ENCODE results near the gene WFS1. TPM values are rescaled to one million over a fixed set of nuclear protein-coding genes. Genes with fewer than 3 reads are reported as not detected.
A peak's percentile ranks its signal among the peaks of the same experiment; 100 is the strongest.

Gene WFS1
- total RNA-seq, 6 donors from 2014 or later = 88.8 to 180 (median 105) TPM

GRCh38 chr4:6325788-6326290, 56.2 kb downstream of the WFS1 start:
- DNase-seq (peak in 1 of 2 donors; percentile 42), ATAC-seq (ENCODE audit: low FRiP score in 2 of 2) (no peak)
- no peaks in the 10 kb centered on the region for H3K36me3 ChIP-seq
- H3K4me3 ChIP-seq = no peak overlapping the region
- no peaks in the 10 kb centered on the region for H3K9me3 ChIP-seq
- TF ChIP-seq EP300 (IDR thresholded peaks at IDR 0.05) (no peak), POLR2AphosphoS5 (IDR thresholded peaks at IDR 0.05) (no peak), POLR2A (IDR thresholded peaks at IDR 0.05) (no peak), CTCF (IDR thresholded peaks at IDR 0.05) (no peak)
- peaks cover 13 to 23% (median 16%) of the 10 kb centered on the region in 4 donors for H3K4me1 ChIP-seq
- 83 to 90% methylated on average over 11 to 14 of the region's 14 CpGs for WGBS, 2 donors
- H3K27ac ChIP-seq = peak overlapping the region; percentile 55 to 86 (median 80)
- H3K27me3 ChIP-seq = no peaks in the 10 kb centered on the region

GRCh38 chr4:6326312-6327060, 56.8 kb downstream of the WFS1 start:
- Histone ChIP-seq H3K9me3 (no peaks in the 10 kb centered on the region), H3K4me1 (peaks cover 13 to 23% (median 16%) of the 10 kb centered on the region in 4 donors), H3K36me3 (no peaks in the 10 kb centered on the region), H3K4me3 (no peak overlapping the region), H3K27ac (peak overlapping the region in 3 of 4 donors; percentile 79 to 86 (median 82)), H3K27me3 (no peaks in the 10 kb centered on the region)
- DNase-seq (peak in 1 of 2 donors; percentile 74), ATAC-seq (ENCODE audit: low FRiP score in 2 of 2) (no peak)
- TF ChIP-seq POLR2AphosphoS5 (IDR thresholded peaks at IDR 0.05) (no peak), CTCF (IDR thresholded peaks at IDR 0.05) (no peak), POLR2A (IDR thresholded peaks at IDR 0.05) (no peak), EP300 (IDR thresholded peaks at IDR 0.05) (no peak)
- 92% methylated on average over 16 to 28 of the region's 28 CpGs for WGBS, 2 donors

- H3K27me3 ChIP-seq = no peaks in the 10 kb centered on the region
- DNase-seq = peak; percentile 79 to 95
- TF ChIP-seq CTCF (IDR thresholded peaks at IDR 0.05) (peak; percentile 96 to 98 (median 97)), EP300 (IDR thresholded peaks at IDR 0.05) (no peak)
- H3K27ac ChIP-seq = no peak overlapping the region
- peak; percentile 66 to 87 for ATAC-seq (ENCODE audit: low FRiP score in 2 of 2)
- no peak overlapping the region for H3K4me3 ChIP-seq
- peaks cover 13 to 23% (median 16%) of the 10 kb centered on the region in 4 donors for H3K4me1 ChIP-seq
- 0 to 15% methylated on average over 11 to 19 of the region's 21 CpGs for WGBS, 2 donors
- H3K36me3 ChIP-seq = no peaks in the 10 kb centered on the region
- H3K9me3 ChIP-seq = no peaks in the 10 kb centered on the region
Observed at GRCh38 chr4:6327220-6327917, 57.7 kb downstream of the WFS1 start.

GRCh38 chr4:6328526-6328925, 58.9 kb downstream of the WFS1 start:
- H3K4me3 ChIP-seq = no peak overlapping the region
- no peak for TF ChIP-seq EP300 (IDR thresholded peaks at IDR 0.05)
- TF ChIP-seq CTCF (IDR thresholded peaks at IDR 0.05) = no peak
- TF ChIP-seq POLR2AphosphoS5 (IDR thresholded peaks at IDR 0.05) = no peak
- no peak for TF ChIP-seq POLR2A (IDR thresholded peaks at IDR 0.05)
- no peaks in the 10 kb centered on the region for H3K27me3 ChIP-seq
- H3K36me3 ChIP-seq = no peaks in the 10 kb centered on the region
- ATAC-seq (ENCODE audit: low FRiP score in 2 of 2) = no peak
- WGBS, 2 donors = 54 to 60% methylated on average over 4 to 8 of the region's 8 CpGs
- peaks cover 13 to 23% (median 16%) of the 10 kb centered on the region in 4 donors for H3K4me1 ChIP-seq
- no peak for DNase-seq
- H3K27ac ChIP-seq = no peak overlapping the region
- no peaks in the 10 kb centered on the region for H3K9me3 ChIP-seq

Measured in upper lobe of left lung (tissue), 6 donors.